HCT116 (cell line): ENCODE data around the gene ALK.

Source experiments
- CBX3 ChIP-seq: IDR thresholded peaks from 2 replicates; pipeline ENCODE4 v1.6.1; 2012; ENCODE audit warnings: low read depth
- CEBPB ChIP-seq: IDR thresholded peaks from 2 replicates; pipeline ENCODE4 v1.6.1; 2012; ENCODE audit warnings: low read depth
- CTCF ChIP-seq, 3 experiments: fragments of 200-600 bp in 1 of 3; sonication (generic) in 1 of 3; IDR thresholded peaks in 2 of 3; conservative IDR thresholded peaks in 1 of 3; 2 replicates each; pipeline ENCODE4 v1.5.1; 2012 to 2017; ENCODE audit warnings: low read depth in 2 of 3, low read length in 2 of 3, antibody characterized with exemption in 1 of 3, borderline replicate concordance in 1 of 3, control low read depth in 1 of 3, mild to moderate bottlenecking in 1 of 3, mixed read lengths in 1 of 3, mixed run types in 1 of 3, moderate library complexity in 1 of 3; ENCODE audit not compliant: insufficient read depth in 1 of 3
- EZH2 ChIP-seq: fragments of 200-600 bp; sonication (generic); IDR thresholded peaks from 2 replicates; pipeline ENCODE4 v1.6.1; 2017; ENCODE audit warnings: antibody characterized with exemption, mixed run types
- EZH2phosphoT487 ChIP-seq: fragments of 200-600 bp; IDR thresholded peaks from 2 replicates; pipeline ENCODE4 v1.6.1; 2018; ENCODE audit warnings: antibody characterized with exemption, borderline replicate concordance
- POLR2A ChIP-seq: IDR thresholded peaks from 2 replicates; pipeline ENCODE4 v1.7.0; 2011; ENCODE audit warnings: borderline replicate concordance; ENCODE audit not compliant: insufficient read depth, insufficient read length; ENCODE audit errors: extremely low read depth
- POLR2AphosphoS5 ChIP-seq: IDR thresholded peaks from 2 replicates; pipeline ENCODE4 v1.6.1; 2011; ENCODE audit warnings: mild to moderate bottlenecking, low read depth, low read length, moderate library complexity
- RAD21 ChIP-seq: IDR thresholded peaks from 2 replicates; pipeline ENCODE4 v1.6.1; 2012; ENCODE audit warnings: low read depth, mild to moderate bottlenecking
- SIN3A ChIP-seq: IDR thresholded peaks from 2 replicates; pipeline ENCODE4 v1.6.1; 2012; ENCODE audit warnings: low read depth
- YY1 ChIP-seq: IDR thresholded peaks from 2 replicates; pipeline ENCODE4 v1.6.1; 2011; ENCODE audit warnings: low read length, low read depth, moderate library complexity, mild to moderate bottlenecking; ENCODE audit not compliant: insufficient replicate concordance; ENCODE audit errors: extremely low read depth
- TF ChIP-seq, protein P1 (sequence below): IDR thresholded peaks from 2 replicates; pipeline ENCODE4 v1.6.1; 2012
- TF ChIP-seq, protein P2 (sequence below): IDR thresholded peaks from 2 replicates; pipeline ENCODE4 v1.6.1; 2012; ENCODE audit warnings: low read depth
- TF ChIP-seq, protein P3 (sequence below): IDR thresholded peaks from 2 replicates; pipeline ENCODE4 v1.6.1; 2012

- TF ChIP-seq SIN3A (no peak), CBX3 (no peak), CTCF (IDR thresholded peaks at IDR 0.05 in 2 of 3, conservative IDR thresholded peaks at IDR 0.05 in 1 of 3; ENCODE audit: borderline replicate concordance in 1 of 3, insufficient read depth in 1 of 3, low read depth in 2 of 3, low read length in 2 of 3) (no peak), POLR2A (no peak), POLR2AphosphoS5 (no peak), YY1 (no peak), CEBPB (no peak), EZH2 (no peak), RAD21 (no peak), EZH2phosphoT487 (no peak)
- TF ChIP-seq, protein P1, sequence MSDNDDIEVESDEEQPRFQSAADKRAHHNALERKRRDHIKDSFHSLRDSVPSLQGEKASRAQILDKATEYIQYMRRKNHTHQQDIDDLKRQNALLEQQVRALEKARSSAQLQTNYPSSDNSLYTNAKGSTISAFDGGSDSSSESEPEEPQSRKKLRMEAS = no peak
- TF ChIP-seq, protein P2, sequence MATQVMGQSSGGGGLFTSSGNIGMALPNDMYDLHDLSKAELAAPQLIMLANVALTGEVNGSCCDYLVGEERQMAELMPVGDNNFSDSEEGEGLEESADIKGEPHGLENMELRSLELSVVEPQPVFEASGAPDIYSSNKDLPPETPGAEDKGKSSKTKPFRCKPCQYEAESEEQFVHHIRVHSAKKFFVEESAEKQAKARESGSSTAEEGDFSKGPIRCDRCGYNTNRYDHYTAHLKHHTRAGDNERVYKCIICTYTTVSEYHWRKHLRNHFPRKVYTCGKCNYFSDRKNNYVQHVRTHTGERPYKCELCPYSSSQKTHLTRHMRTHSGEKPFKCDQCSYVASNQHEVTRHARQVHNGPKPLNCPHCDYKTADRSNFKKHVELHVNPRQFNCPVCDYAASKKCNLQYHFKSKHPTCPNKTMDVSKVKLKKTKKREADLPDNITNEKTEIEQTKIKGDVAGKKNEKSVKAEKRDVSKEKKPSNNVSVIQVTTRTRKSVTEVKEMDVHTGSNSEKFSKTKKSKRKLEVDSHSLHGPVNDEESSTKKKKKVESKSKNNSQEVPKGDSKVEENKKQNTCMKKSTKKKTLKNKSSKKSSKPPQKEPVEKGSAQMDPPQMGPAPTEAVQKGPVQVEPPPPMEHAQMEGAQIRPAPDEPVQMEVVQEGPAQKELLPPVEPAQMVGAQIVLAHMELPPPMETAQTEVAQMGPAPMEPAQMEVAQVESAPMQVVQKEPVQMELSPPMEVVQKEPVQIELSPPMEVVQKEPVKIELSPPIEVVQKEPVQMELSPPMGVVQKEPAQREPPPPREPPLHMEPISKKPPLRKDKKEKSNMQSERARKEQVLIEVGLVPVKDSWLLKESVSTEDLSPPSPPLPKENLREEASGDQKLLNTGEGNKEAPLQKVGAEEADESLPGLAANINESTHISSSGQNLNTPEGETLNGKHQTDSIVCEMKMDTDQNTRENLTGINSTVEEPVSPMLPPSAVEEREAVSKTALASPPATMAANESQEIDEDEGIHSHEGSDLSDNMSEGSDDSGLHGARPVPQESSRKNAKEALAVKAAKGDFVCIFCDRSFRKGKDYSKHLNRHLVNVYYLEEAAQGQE = no peak
- TF ChIP-seq, protein P3, sequence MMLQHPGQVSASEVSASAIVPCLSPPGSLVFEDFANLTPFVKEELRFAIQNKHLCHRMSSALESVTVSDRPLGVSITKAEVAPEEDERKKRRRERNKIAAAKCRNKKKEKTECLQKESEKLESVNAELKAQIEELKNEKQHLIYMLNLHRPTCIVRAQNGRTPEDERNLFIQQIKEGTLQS = no peak
These were observed 150.5 kb downstream of the ALK start for GRCh38 chr2:29770846-29771245.
